Trophoblast cell (in vitro differentiated cells and primary cell): ENCODE data around the gene MACROD2.
"Not testable (repeated sequence)": the region's sequence is repeated elsewhere in the genome, so short reads cannot be mapped to it uniquely, and the experiment has no call there.

ENCODE experiments used
- DNase-seq, 2 donors: peaks; one replicate each; pipeline ENCODE4 v3.0.0-alpha.2; 2016
- H2AFZ ChIP-seq: 2 replicates; pipeline ENCODE4 v1.6.1; 2013; ENCODE audit warnings: low read length, moderate library complexity, mild to moderate bottlenecking; ENCODE audit not compliant: insufficient read depth, poor library complexity
- H2AK5ac ChIP-seq: 2 replicates; pipeline ENCODE4 v1.6.1; 2013; ENCODE audit warnings: mild to moderate bottlenecking, low read length
- H2BK120ac ChIP-seq: 2 replicates; pipeline ENCODE4 v1.6.1; 2013; ENCODE audit warnings: low read length, mild to moderate bottlenecking, moderate library complexity; ENCODE audit not compliant: insufficient read depth, poor library complexity
- H2BK12ac ChIP-seq: 2 replicates; pipeline ENCODE4 v1.6.1; 2013; ENCODE audit warnings: mild to moderate bottlenecking, low read length, moderate library complexity
- H2BK5ac ChIP-seq: 2 replicates; pipeline ENCODE4 v1.6.1; 2013; ENCODE audit warnings: low read length, low read depth, moderate library complexity, mild to moderate bottlenecking; ENCODE audit not compliant: poor library complexity
- H3K14ac ChIP-seq: 2 replicates; pipeline ENCODE4 v1.6.1; 2013; ENCODE audit warnings: mild to moderate bottlenecking, low read length
- H3K18ac ChIP-seq: 2 replicates; pipeline ENCODE4 v1.6.1; 2013; ENCODE audit warnings: mild to moderate bottlenecking, low read length
- H3K23ac ChIP-seq: 2 replicates; pipeline ENCODE4 v1.6.1; 2013; ENCODE audit warnings: low read length
- H3K27ac ChIP-seq: 2 replicates; pipeline ENCODE4 v1.5.1; 2013; ENCODE audit warnings: low read depth, mild to moderate bottlenecking, inconsistent platforms, low read length, moderate library complexity
- H3K27me3 ChIP-seq: 2 replicates; pipeline ENCODE4 v1.6.1; 2013; ENCODE audit warnings: inconsistent platforms, mild to moderate bottlenecking, low read length, moderate library complexity; ENCODE audit not compliant: insufficient read depth
- H3K36me3 ChIP-seq, 2 experiments: 1 replicate in 1 of 2; 2 replicates in 1 of 2; pipeline ENCODE4 v1.6.1; 2013; ENCODE audit warnings: low read length in 2 of 2, mild to moderate bottlenecking in 2 of 2, moderate library complexity in 1 of 2; ENCODE audit not compliant: insufficient read depth in 2 of 2, control insufficient read depth in 1 of 2
- H3K4ac ChIP-seq: 2 replicates; pipeline ENCODE4 v1.6.1; 2013; ENCODE audit warnings: low read depth, mild to moderate bottlenecking, low read length, moderate library complexity
- H3K4me1 ChIP-seq, 2 experiments: 1 replicate in 1 of 2; 2 replicates in 1 of 2; pipeline ENCODE4 v1.6.1; 2013; ENCODE audit warnings: low read length in 2 of 2, mild to moderate bottlenecking in 2 of 2, moderate library complexity in 1 of 2; ENCODE audit not compliant: insufficient read depth in 2 of 2, control insufficient read depth in 1 of 2
- H3K4me2 ChIP-seq: 2 replicates; pipeline ENCODE4 v1.6.1; 2013; ENCODE audit warnings: inconsistent platforms, mild to moderate bottlenecking, low read length, moderate library complexity
- H3K4me3 ChIP-seq: 2 replicates; pipeline ENCODE4 v1.5.1; 2013; ENCODE audit warnings: mild to moderate bottlenecking, low read depth, low read length, inconsistent platforms
- H3K79me1 ChIP-seq: one replicate; pipeline ENCODE4 v1.6.1; 2013; ENCODE audit warnings: low read length
- H3K79me2 ChIP-seq: 2 replicates; pipeline ENCODE4 v1.6.1; 2013; ENCODE audit warnings: low read length, mild to moderate bottlenecking; ENCODE audit not compliant: control insufficient read depth, insufficient read depth, poor library complexity
- H3K9ac ChIP-seq: 2 replicates; pipeline ENCODE4 v1.6.1; 2013; ENCODE audit warnings: mild to moderate bottlenecking, low read length
- H3K9me3 ChIP-seq: 2 replicates; pipeline ENCODE4 v1.6.1; 2013; ENCODE audit warnings: low read depth, mild to moderate bottlenecking, control low read depth, inconsistent platforms, low read length; ENCODE audit not compliant: insufficient read depth
- H4K12ac ChIP-seq: 2 replicates; pipeline ENCODE4 v1.6.1; 2013; ENCODE audit warnings: low read depth, mild to moderate bottlenecking, low read length, moderate library complexity
- H4K8ac ChIP-seq: 2 replicates; pipeline ENCODE4 v1.6.1; 2013; ENCODE audit warnings: low read depth, mild to moderate bottlenecking, low read length, moderate library complexity
- H4K91ac ChIP-seq: one replicate; pipeline ENCODE4 v1.6.1; 2013; ENCODE audit warnings: low read depth, mild to moderate bottlenecking, low read length, moderate library complexity
- WGBS: extraction: QIAGEN DNeasy Blood & Tissue Kit; methylation state at CpG from one replicate; pipeline ENCODE4 v1.1.7; 2013; ENCODE audit warnings: missing lambda C conversion rate; ENCODE audit not compliant: insufficient read length, insufficient coverage; ENCODE audit errors: extremely low coverage; 5-methylcytosine and 5-hydroxymethylcytosine counted together

MACROD2 gene

DNA sequence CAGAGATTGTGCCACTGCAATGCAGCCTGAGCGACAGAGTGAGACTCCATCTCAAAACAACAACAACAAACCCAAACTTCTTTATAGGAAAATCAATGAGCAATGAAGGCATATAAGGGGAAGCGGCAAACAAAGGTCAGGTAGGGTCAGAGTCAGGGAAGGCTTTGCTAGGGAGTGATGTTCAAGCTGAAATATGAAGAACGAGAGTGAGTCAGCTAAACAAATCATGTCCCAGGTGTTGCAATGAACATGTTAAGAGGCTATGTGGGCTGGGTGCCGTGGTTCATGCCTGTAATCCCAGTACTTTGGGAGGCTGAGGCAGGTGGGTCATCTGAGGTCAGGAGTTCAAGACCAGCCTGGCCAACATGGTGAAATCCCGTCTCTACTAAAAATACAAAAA is 3.4 kb upstream of the MACROD2 start:
- not testable (repeated sequence) for H3K79me2 ChIP-seq, H4K12ac ChIP-seq, H2BK5ac ChIP-seq, H3K9me3 ChIP-seq, H3K9ac ChIP-seq, H3K23ac ChIP-seq, H2BK120ac ChIP-seq, H3K18ac ChIP-seq, H3K4me1 ChIP-seq, H3K27me3 ChIP-seq, H3K4me3 ChIP-seq, H3K4ac ChIP-seq, H4K91ac ChIP-seq, H3K79me1 ChIP-seq, H3K36me3 ChIP-seq, H2BK12ac ChIP-seq, H2AFZ ChIP-seq, H3K14ac ChIP-seq, H2AK5ac ChIP-seq, H3K4me2 ChIP-seq, H3K27ac ChIP-seq, H4K8ac ChIP-seq
- peak; percentile 70 to 75 for DNase-seq
- WGBS, result no CpG with 5 or more reads among the region's 5 CpGs

GRCh38 chr20:13995841-13996240 is 525 bp downstream of the MACROD2 start:
- H3K79me2 ChIP-seq, result no peaks in the 10 kb centered on the region
- no peak overlapping the region for H2BK12ac ChIP-seq
- no peaks in the 10 kb centered on the region for H3K36me3 ChIP-seq
- no peak overlapping the region for H4K91ac ChIP-seq
- peak overlapping the region; percentile 86 for H3K4me3 ChIP-seq
- DNase-seq, result peak in 1 of 2 donors; percentile 31
- H2BK5ac ChIP-seq, result no peak overlapping the region
- H2AK5ac ChIP-seq, result no peak overlapping the region
- peak overlapping the region; percentile 17 for H3K9ac ChIP-seq
- H3K79me1 ChIP-seq, result no peaks in the 10 kb centered on the region
- no CpG with 5 or more reads among the region's 52 CpGs for WGBS
- H3K4me1 ChIP-seq, result peaks cover 0 to 5% of the 10 kb centered on the region in 2 experiments
- H4K8ac ChIP-seq, result no peak overlapping the region
- H3K4me2 ChIP-seq, result peak overlapping the region; percentile 98
- no peak overlapping the region for H3K14ac ChIP-seq
- no peak overlapping the region for H3K23ac ChIP-seq
- peaks cover 7% of the 10 kb centered on the region for H3K27me3 ChIP-seq
- no peak overlapping the region for H2BK120ac ChIP-seq
- H4K12ac ChIP-seq, result no peak overlapping the region
- no peak overlapping the region for H3K4ac ChIP-seq
- no peak overlapping the region for H3K27ac ChIP-seq
- H2AFZ ChIP-seq, result peak overlapping the region; percentile 39
- H3K18ac ChIP-seq, result peak overlapping the region; percentile 15
- no peaks in the 10 kb centered on the region for H3K9me3 ChIP-seq

GRCh38 chr20:13996265-13996664 is 949 bp downstream of the MACROD2 start:
- Histone ChIP-seq H2AFZ (peak overlapping the region; percentile 39), H2AK5ac (no peak overlapping the region), H3K4me1 (peaks cover 0 to 5% of the 10 kb centered on the region in 2 experiments), H3K4me2 (peak overlapping the region; percentile 98), H3K27ac (no peak overlapping the region), H3K23ac (peak overlapping the region; percentile 73), H3K36me3 (no peaks in the 10 kb centered on the region), H3K14ac (no peak overlapping the region), H4K91ac (no peak overlapping the region), H3K4me3 (peak overlapping the region; percentile 86), H4K8ac (no peak overlapping the region), H2BK5ac (no peak overlapping the region), H2BK120ac (no peak overlapping the region), H3K4ac (no peak overlapping the region), H3K27me3 (peaks cover 7% of the 10 kb centered on the region), H3K18ac (no peak overlapping the region), H3K9ac (no peak overlapping the region), H4K12ac (no peak overlapping the region), H2BK12ac (no peak overlapping the region), H3K9me3 (no peaks in the 10 kb centered on the region), H3K79me2 (no peaks in the 10 kb centered on the region), H3K79me1 (no peaks in the 10 kb centered on the region)
- DNase-seq, result peak in 1 of 2 donors; percentile 6
- no CpG with 5 or more reads among the region's 13 CpGs for WGBS

DNA sequence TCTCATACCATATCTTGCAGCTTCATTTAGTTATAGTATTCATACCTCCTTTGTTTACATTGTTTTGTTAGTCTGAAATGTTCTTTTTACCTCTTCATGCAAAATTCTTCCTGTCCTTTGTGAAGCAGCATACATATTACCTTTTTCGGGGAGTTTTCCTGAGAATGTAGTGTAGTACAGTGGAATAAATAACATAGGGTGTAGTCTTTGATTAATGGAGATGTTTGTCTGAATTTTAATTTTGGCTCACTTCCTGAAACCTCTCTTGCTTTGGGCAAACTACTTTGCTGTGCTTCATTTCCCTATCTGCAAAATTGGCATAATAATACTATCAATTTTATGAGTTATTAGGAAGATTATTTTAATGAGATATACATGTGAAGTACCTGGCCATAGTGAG is 5.6 kb downstream of the MACROD2 start:
- Histone ChIP-seq H3K36me3 (no peaks in the 10 kb centered on the region), H3K4me1 (peaks cover 0 to 4% of the 10 kb centered on the region in 2 experiments), H3K4me2 (no peak overlapping the region), H3K9me3 (no peaks in the 10 kb centered on the region), H3K23ac (no peak overlapping the region), H2BK120ac (no peak overlapping the region), H4K8ac (no peak overlapping the region), H2BK5ac (no peak overlapping the region), H3K14ac (no peak overlapping the region), H4K12ac (no peak overlapping the region), H2AFZ (no peak overlapping the region), H2AK5ac (no peak overlapping the region), H3K9ac (no peak overlapping the region), H3K4me3 (no peak overlapping the region), H2BK12ac (no peak overlapping the region), H3K79me2 (no peaks in the 10 kb centered on the region), H3K4ac (no peak overlapping the region), H4K91ac (no peak overlapping the region), H3K27me3 (peaks cover 3% of the 10 kb centered on the region), H3K18ac (no peak overlapping the region), H3K27ac (no peak overlapping the region), H3K79me1 (no peaks in the 10 kb centered on the region)
- no CpG with 5 or more reads among the region's 1 CpG for WGBS
- no peak for DNase-seq
